ENCODE results near the gene MAP3K21.
A peak's percentile ranks its signal among the peaks of the same experiment; 100 is the strongest.

The MAP3K21 gene

GRCh38 chr1:233300326-233300725 is 27.2 kb upstream of the MAP3K21 start:
- no peak for DNase-seq (ENCODE audit: low read depth)
- TF ChIP-seq CTCF (IDR thresholded peaks at IDR 0.05; ENCODE audit: low read depth, low read length, missing control alignments): no peak
- H3K4me3 ChIP-seq (ENCODE audit: low read depth, low read length): no peak overlapping the region

- no peak for DNase-seq (ENCODE audit: low read depth)
- no peak overlapping the region for H3K4me3 ChIP-seq (ENCODE audit: low read depth, low read length)
- TF ChIP-seq CTCF (IDR thresholded peaks at IDR 0.05; ENCODE audit: low read depth, low read length, missing control alignments): peak; percentile 71
Measured at GRCh38 chr1:233304489-233305102, 22.9 kb upstream of the MAP3K21 start.

GRCh38 chr1:233313434-233314155 is 13.9 kb upstream of the MAP3K21 start:
- no peak for DNase-seq (ENCODE audit: low read depth)
- no peak overlapping the region for H3K4me3 ChIP-seq (ENCODE audit: low read depth, low read length)
- no peak for TF ChIP-seq CTCF (IDR thresholded peaks at IDR 0.05; ENCODE audit: low read depth, low read length, missing control alignments)

GRCh38 chr1:233315718-233316301 is 11.7 kb upstream of the MAP3K21 start:
- TF ChIP-seq CTCF (IDR thresholded peaks at IDR 0.05; ENCODE audit: low read depth, low read length, missing control alignments): no peak
- no peak for DNase-seq (ENCODE audit: low read depth)
- H3K4me3 ChIP-seq (ENCODE audit: low read depth, low read length): no peak overlapping the region

GRCh38 chr1:233316473-233316872 is 11.1 kb upstream of the MAP3K21 start:
- no peak for DNase-seq (ENCODE audit: low read depth)
- TF ChIP-seq CTCF (IDR thresholded peaks at IDR 0.05; ENCODE audit: low read depth, low read length, missing control alignments): no peak
- no peak overlapping the region for H3K4me3 ChIP-seq (ENCODE audit: low read depth, low read length)

GRCh38 chr1:233319272-233319671 is 8.3 kb upstream of the MAP3K21 start:
- DNase-seq (ENCODE audit: low read depth): no peak
- H3K4me3 ChIP-seq (ENCODE audit: low read depth, low read length): no peak overlapping the region
- no peak for TF ChIP-seq CTCF (IDR thresholded peaks at IDR 0.05; ENCODE audit: low read depth, low read length, missing control alignments)
